ENCODE data around the gene POU2F2. TPM values are rescaled to one million over a fixed set of nuclear protein-coding genes. Genes with fewer than 3 reads are reported as not detected.
A peak's percentile ranks its signal among the peaks of the same experiment; 100 is the strongest.

Gene POU2F2
- total RNA-seq, 1 donor from 2014 or later, result 1.8 TPM

GRCh38 chr19:42158926-42159325, 26.7 kb upstream of the POU2F2 start:
- DNase-seq, result no peak
- ATAC-seq, result no peak
- intact Hi-C loops (cut with micrococcal nuclease), result no loop called here

DNA sequence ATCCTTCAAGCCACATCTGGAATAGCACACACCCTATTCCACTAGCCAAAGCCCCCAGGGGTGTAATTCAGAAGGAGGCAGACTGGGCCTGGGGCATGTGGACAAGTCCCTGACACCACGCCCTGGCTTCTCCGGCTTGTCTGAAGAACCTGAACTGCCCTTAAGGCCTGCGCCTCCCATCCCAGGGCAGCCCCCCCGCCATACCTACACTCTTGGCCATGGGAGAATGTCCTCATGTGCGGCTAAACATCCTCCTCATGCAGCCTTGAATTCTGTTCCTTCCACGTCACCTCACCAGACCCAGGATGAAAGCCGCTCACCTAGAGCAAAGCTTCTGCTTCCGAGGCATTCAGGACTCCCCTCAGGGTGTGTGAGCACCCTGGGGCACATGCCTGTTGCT, 24.3 kb upstream of the POU2F2 start:
- ATAC-seq (no peak), DNase-seq (no peak)
- intact Hi-C loops (cut with micrococcal nuclease), result no loop called here

DNA sequence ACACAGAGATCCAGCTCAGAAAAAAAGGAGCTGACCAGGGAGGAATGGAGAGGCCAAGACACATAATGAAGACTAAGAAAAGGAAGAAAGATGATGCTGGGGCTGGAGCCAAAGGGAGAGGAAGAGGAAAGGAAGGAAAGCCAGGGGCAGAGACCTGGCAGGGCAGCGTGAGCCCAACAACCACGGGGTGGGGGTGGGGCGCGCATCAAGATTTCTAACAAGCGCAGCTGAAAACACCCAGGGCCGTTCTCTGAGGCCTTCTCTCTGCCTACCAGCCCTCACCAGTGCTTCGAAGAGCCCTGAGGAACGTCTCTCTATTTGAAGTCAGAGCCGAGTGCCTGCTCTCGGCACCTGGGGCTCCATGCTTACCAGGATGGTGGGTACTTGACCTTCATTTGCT, 23.6 kb upstream of the POU2F2 start:
- ATAC-seq, result no peak
- intact Hi-C loops (cut with micrococcal nuclease), result no loop called here
- no peak for DNase-seq

DNA sequence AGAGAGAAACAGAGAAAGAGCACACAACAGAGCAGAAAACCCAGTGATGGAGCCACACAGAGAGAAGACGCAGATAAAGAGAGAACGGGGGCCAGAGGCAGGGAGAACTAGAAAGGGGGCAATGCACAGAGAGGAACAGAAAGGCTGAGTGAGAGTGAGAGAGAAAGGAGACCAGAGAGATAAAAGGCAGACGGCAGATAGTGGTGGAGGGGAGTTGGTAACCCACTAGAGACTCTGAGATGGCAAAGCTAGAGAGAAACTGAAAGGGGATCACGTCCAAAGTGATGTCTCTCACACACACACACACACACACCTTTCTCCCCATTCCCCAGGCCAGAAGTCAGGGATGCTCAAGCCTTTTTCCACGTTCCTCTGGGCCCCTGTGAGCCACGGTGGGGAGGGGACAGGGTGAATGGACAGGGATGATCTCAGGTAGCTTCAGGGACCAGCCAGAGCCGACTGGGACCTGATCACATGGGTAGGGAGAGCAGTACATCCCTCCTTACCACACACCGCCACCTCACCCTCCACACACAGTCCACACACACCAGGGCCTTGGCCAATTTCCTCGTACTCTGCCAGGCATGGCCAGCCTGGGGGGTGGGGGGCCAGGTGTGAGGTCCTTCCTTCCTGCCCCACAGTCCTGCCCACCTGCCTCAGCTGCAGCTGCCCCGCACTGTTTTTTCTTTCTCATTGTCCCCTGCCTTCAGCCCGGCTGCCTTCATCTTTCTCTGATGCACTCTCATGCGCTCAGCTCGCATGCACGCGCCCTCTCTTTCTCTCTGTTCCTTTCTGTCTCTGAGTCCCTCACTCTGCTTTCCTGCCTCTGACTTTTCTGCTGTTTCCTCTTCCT, 22.5 kb upstream of the POU2F2 start:
- no peak for ATAC-seq
- DNase-seq, result no peak
- intact Hi-C loops (cut with micrococcal nuclease), result no loop called here

GRCh38 chr19:42153672-42154433, 21.6 kb upstream of the POU2F2 start:
- ATAC-seq (no peak), DNase-seq (no peak)
- intact Hi-C loops (cut with micrococcal nuclease), result no loop called here

DNA sequence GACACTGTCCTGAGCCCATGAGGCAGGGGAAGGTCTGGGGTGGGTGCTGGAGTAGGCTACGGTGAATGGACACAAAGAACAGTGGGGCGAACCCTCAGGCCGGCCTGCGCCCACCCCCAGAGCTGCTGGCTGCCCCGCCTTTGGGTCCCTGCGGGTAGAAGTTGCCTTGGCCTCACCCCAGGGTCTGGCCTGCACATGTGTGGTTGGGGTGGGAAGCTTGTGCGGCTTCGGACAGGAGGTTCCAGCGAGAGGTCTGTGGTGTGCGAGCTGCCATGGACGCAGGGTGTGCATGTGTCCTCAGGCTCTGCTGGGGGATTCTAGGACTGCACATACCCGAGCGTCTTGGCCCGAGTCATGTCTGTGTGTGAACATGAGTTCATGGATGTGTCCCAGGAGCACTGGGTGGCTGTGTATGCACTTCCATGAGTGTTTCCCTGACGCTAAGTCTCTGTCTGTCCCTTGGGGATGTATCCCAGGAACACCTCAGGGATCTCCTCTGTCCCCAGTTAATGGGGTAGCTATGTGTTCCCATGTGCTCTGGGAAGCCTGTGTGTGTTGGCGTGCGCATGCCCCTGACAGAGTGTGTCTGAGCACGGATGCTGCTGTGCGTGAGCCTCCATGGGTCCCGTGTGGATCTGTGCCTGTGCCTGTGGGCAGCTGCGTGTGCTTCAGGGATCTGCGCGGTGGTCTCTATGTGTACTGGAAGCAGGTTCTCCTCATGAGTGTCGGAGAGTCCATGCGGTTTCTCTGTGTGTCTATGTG, 20.8 kb upstream of the POU2F2 start:
- ATAC-seq (no peak), DNase-seq (no peak)
- intact Hi-C loops (cut with micrococcal nuclease), result no loop called here

DNA sequence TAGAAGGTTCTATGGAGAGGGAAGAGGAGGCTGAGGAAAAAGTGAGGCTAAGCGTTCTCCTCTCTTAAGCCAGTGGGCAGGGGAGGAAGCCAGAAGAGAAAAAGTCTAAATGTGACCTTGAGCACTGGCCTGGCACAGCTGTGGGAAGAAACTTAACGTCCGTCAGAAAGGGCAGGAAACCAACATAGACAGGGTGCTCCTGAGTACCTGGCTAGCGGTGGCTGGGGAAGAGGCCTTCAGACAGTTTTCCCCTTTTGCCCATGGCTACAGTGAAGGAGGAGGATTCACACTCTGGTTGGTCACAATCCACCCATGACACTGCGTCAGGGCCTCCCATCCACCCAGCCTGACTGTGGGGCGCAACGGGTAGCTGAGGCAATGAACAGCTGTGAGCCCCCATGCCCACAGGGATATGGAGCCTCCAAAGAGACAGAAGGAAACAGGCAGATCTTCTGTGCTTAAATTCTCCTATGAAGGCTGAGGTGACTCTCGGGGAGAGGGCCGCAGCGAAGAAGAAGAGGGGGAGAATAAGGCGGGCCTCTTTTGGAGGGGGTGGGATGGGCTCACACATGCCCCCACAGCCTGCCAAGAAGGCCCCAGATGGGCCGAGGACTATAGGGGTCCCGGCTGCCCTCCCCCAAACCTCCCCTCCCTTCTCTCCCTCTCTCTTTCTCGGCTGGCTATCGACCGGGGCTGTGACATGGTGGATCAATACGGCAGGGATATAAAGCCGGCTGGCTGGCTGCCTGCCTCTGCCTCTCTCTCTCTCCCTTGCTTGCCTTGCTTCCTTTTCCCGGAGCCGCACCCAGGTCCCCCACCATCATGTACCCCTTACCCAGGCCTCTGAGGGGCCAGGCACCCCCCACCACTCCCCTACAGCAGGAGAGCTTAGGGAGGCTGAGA, 19.8 kb upstream of the POU2F2 start:
- DNase-seq (no peak), ATAC-seq (no peak)
- intact Hi-C loops (cut with micrococcal nuclease), result no loop called here

DNA sequence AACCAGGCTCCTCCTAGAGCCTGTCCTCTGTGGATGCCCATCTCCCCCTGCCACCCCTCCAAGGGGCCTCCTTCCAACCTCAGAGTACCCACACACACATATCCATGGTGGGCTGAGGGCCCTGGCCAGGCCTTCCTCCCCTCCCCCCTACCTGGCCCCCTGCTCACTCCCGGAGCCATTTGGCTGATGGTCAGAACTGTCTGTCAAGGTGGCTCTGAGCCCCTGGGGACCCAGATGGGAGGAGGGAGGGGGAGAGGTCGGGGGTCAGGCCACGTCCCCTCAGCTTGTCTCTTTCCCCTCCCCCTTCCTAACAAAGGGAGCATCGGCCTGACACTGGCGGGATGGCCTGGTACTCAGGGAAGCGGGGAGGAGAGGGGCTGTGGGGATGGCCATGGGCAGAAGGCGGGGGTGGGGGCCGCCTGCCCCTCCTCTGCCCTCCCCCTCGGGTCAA, 18.7 kb upstream of the POU2F2 start:
- intact Hi-C loops (cut with micrococcal nuclease), result no loop called here
- ATAC-seq, result no peak
- no peak for DNase-seq

GRCh38 chr19:42150364-42150763, 18.1 kb upstream of the POU2F2 start:
- no peak for DNase-seq
- ATAC-seq, result no peak
- intact Hi-C loops (cut with micrococcal nuclease), result no loop called here

DNA sequence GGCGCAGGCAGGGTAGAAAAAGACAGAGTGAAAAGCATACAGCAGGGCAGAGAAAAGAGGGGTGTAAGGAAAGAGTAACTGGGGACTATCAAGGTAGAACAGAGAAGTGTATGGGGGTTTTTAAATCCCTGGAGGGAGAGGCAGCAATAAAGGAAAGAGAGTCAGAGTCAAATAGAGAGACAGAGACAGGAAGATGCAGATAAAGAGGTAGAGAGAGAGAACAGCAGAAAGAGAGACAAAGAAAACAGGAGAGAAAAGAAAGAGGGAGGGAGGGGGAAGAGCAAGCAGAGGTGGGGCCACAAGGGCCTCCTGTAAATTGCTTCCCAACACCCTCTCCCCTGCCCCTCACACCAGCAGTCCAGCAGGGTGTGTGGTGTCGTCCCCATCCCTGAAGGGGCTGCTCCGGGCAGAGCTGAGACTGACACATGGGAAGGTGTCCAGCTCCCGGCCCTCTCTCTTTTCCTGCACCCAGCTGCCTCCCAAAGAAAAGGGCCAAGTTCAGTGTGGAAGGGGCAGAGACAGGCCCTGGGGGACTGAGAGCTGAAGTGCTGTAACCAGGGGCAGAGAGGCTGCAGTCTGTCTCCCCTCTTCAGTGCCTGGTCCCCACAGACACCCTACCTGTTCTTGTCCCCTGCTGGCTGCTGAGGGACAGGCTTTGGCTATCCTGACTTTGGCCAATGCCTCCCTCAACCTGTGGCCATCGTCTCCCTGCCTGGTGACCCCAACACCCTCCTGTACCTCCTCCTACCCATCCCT, 17.4 kb upstream of the POU2F2 start:
- ATAC-seq (no peak), DNase-seq (no peak)
- intact Hi-C loops (cut with micrococcal nuclease), result no loop called here

DNA sequence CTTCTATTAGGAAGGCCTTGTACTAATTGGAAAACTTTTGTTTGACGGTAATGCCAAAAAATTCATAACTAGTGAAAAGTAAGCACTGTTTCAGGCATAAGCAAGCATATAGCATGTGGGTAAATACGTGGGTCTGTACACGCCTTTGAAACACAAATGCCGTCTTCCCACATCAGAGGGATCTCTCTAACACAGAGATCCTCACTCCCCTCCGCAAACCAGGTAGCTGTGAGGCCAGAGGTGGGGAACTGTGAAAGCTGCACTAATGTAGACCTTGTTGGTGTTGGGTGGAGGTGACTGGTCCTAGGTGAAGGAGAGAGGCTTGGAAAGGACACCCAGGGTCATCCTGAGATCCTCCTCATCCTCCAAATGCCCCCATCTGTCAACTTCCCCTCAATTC, 16.0 kb upstream of the POU2F2 start:
- intact Hi-C loops (cut with micrococcal nuclease), result no loop called here
- no peak for DNase-seq
- no peak for ATAC-seq

DNA sequence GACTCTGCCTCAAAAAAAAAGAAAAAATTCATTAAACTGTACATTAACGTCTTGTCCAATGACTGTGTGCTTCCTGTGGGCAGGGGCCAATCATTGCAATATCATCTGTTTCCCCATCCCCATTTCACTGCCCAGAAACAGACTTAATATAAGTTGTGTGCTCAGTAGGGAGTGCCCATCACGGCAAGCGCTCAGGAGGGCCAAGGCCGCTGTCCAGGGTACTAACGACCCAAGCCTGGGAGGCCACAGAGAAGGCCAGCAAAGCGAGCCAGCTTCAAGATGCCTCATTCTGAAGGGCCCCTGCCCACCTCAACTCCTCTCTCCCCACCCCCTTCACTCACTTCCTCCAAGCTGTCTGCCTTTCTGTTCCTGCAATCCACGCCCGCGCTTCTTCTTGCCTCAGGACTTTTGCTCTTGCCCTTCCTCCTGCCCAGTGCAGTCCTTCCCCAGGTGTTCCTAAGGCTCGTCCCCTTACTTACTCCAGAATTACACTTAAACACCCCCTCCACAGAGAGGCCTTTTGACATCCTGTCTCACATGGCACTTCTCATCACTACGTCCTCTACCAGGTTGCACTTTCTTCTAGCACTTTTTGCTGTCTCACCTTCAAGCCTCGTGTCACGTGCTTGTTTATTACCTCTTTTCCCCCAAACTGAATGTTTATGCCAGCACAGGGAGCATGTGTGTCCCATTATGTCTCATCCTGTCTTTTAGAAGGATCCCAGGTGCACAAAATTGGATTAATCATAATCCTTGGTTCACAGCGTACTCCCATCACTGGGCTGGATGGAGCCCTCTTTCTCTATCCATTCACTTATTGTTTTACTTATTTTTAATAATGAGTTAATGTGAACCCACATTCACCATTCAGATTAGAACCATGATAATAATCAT, 11.3 kb upstream of the POU2F2 start:
- DNase-seq (no peak), ATAC-seq (no peak)
- intact Hi-C loops (cut with micrococcal nuclease), result no loop called here

DNA sequence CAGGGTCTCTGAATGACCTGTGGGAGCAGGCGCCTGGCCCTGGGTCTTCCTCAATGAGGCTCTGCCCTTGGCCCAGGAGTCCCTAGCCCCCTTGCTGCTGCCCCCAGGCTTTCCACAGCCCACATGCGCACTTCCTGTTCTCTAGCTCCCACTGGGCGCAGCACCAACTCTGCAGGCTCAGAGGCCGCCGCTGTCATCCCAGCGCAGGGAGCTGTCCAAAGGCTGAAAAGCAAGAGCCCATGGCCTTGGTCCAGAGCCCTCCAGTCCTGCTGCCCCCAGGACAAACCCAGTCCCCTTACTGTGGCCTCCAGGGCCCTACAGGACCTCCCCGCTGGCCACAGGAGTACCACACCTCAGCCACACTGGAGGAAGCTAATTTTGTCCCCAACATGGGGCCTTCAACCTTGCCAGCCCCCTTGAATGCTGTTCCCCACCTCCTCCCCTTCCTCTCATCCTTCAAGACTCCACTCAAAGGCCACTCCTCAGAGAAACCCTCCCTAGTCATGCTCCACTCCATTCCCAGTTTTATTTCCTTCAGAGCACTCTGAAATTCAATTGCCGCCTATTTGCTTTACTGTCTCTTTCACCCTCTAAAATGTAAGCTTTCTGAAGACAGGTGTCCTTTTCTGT, 8.0 kb upstream of the POU2F2 start:
- peak; percentile 89 for ATAC-seq
- DNase-seq, result peak; percentile 69

GRCh38 chr19:42134535-42135070, 2.4 kb upstream of the POU2F2 start:
- no peak for DNase-seq
- intact Hi-C loops (cut with micrococcal nuclease), result loop anchor here (10.0 kb wide), 1 partner anchor 50 kb away; no protein-coding TSS in a partner anchor
- ATAC-seq, result no peak

More for the DNA sequence above, 8.0 kb upstream of the POU2F2 start:
- intact Hi-C loops (cut with micrococcal nuclease), result no loop called here

GRCh38 chr19:42132851-42133528, 744 bp upstream of the POU2F2 start:
- peak; percentile 86 for ATAC-seq
- peak; percentile 84 for DNase-seq
- intact Hi-C loops (cut with micrococcal nuclease), result loop anchor here (10.0 kb wide), 1 partner anchor 52 kb away; no protein-coding TSS in a partner anchor

Measured in left ventricle myocardium superior (tissue), 1 donor.